GM18520 (cell line): ENCODE data around the gene ROR1.

ENCODE experiments used
- ATAC-seq: cut with Tn5 transposase; IDR thresholded peaks from one replicate; pipeline ENCODE4 v1.9.1; 2021; ENCODE audit not compliant: unreplicated experiment

Gene ROR1

DNA sequence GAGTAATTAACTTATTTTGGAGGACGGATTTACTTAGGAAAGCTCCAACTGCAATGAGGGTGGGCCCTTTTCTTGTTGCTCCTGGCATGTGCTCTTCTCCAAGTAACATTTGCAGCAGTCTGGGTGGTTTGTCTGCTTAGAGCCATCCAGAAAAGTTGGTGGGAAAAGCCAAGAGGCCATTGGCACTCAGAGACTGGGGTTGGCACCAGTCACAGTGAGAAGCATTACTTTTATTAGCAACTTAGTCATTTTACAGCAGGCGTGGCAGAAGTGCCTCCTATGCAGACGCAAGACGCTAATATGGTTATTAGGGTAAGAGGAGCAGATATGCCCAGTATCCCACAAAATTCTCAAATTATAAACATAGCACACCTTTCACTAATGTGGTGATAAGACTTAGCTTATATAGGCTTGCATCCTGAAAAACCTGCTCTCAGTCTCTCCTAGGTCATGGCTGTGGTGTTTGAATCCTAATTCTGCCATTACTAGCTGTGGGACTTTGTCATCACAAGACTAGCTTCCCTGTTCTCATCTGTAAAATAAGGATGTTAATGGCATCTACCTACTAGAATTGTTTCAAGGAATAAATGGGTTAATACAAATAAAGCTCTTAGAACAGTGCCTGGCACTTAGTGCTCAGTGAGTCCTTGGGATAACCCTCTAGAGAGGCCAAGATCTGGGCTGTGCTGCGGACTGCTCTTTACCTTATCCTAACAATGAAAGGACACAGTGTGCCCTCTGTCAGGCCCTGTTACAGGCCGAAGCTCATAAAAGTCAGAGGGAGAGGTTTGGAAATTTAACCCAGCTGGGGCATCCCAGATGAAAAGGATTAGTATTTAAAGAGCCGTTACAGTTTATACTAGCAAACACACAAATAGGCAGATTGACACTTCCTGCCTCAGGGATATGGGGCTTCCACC lies 154.6 kb downstream of the ROR1 start:
- ATAC-seq: no peak

DNA sequence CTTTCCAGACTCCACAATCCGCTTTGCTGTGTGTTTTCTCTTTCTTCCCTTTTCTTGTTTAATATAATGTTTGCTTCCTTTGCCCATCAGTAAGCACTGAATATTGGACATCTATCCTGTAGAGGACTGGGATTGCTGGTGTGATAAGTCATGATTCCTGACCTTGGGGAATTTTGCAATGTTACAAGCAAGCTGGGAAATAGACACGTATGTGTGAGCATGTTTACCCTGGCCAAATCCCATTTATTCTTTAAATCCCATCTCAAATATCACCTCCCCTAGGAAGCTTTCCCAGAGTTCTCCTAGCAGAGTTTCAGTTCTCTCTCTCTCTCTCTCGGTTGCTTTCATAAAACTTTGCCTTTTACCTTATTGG lies 155.3 kb downstream of the ROR1 start:
- no peak for ATAC-seq

DNA sequence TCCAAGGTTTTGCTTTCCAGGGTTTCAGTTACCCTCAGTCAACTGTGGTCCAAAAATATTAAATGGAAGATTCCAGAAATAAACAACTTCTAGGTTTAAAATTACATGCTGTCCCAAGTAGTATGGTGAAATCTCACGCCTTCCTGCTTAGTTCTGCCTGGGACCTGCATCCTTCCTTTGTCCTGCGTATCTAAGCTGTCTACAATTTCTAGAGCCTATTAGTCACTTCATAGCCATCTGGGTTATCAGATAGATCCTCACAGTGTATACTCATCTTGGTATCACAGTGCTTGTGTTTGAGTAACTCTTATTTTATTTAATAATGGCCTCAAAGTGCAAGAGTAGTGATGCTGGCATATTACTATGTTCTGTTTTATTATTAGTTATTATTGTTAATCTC lies 157.7 kb downstream of the ROR1 start:
- ATAC-seq: no peak

DNA sequence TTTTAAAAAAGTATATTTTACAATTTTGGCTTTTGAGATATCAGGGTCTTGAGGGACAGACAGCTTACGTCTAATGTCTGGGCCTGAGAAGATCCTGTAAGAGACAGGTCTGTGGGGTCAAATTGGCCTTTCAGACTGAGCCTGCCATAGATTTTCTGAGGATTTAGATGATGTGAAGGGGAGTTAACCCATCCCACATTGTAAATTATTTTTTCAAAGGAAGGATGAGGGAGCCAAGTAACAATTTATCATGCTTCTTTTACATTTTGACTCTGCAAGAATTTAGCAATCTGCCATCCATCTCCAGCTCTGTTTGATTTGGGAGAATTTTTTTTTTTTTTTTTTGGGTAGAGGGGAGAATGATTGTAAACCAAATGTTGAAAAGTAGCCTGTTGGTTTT lies 160.9 kb downstream of the ROR1 start:
- ATAC-seq: no peak

DNA sequence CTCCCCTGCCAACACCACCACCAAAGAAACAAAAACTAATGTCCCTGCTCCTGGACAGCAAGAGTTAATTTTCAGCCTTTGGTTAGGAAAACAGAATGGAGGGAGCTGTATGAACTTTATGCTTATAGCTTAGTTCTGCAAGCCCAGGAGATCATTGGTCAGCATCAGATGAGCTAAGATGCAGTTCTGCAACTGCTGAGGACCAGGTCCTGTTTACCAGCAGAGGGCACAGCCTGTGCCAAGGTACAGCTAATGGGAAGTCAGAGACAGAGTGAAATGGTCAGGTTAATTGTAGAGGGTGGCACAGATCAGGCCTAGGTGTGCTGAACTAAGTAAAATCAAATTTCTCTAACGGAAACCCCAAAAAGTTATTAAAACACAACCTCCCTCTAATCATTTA lies 161.3 kb downstream of the ROR1 start:
- no peak for ATAC-seq

DNA sequence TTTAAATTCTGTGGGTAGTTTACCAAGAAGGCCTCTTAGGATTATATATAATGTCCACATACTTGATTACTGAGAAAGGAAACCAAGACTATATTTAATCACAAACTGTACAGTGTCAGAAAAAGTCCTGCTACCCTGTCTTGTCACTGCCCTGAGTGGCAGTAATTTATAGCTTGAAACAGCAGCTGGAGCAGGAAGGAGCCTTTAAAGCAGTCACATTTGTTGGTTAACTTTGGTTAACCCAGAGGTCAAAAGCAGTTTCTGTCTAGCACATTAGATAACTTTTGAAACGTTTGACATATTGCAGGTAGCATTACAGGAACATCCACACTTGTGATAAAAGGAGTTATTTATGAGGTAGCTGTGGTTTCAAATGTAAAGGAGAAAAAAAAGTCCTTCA lies 161.7 kb downstream of the ROR1 start:
- no peak for ATAC-seq

DNA sequence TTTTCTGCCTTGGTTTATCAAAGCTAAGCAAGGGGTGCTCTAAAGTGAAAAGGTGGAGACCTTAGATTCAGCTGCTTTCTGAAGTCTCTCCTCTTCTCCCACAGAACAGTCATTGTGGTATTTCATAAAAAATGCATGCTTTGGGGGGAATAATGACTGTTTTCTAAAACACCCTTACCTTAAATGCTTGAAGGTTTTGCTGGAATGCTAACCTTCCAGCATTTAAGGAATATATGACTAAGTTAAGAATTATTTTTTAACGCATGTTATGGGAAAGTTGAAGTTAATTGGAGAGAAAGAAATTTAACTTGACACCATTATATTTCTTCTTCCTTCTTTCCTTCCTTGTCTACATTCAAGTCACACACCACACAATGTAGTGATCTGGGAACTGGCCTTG lies 162.5 kb downstream of the ROR1 start:
- ATAC-seq: no peak

DNA sequence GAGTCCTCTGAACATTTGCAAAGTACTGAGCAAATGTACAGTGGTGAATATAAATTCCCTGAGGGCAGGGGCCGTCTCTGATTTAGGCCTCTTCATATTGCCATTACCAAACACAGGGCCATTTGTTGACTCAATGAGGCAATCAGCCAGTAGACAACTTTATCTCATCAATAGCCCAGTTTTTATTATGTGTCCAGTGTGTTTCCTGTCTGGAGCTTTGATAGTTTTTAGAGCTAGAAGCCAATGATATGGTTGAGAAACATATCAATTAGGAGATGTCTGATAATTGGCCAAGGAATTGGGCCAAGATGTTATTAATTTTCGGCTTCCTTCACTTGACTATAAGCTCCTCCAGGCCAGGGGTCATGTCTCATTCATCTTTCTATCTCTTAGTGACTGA lies 163.0 kb downstream of the ROR1 start:
- ATAC-seq: no peak

DNA sequence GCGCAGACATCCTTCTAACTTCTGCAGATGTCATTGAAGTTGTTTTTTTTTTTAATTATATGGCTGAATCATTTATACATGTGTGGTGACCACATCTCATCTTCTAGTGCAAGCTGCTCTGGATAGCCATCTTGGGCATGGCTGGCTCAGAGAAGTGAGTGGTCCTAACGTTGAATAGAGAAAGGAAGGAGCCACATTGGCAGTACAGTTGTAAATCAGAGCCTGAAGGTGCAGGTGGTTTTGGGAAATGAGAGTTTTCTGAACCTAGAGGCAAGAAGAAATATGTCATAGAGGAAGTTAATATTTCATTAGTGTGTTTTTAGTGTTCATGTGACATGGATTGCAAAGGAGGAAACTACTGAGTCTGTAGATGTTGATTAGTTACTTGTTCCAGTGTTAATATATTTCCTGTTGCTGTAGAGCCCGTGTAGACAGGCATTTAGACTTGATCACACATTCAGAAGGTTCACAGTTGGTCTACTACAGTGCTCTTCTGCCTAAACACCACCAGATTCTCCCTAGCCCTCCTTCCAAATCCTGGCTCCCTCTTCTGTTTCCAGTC lies 163.7 kb downstream of the ROR1 start:
- no peak for ATAC-seq

DNA sequence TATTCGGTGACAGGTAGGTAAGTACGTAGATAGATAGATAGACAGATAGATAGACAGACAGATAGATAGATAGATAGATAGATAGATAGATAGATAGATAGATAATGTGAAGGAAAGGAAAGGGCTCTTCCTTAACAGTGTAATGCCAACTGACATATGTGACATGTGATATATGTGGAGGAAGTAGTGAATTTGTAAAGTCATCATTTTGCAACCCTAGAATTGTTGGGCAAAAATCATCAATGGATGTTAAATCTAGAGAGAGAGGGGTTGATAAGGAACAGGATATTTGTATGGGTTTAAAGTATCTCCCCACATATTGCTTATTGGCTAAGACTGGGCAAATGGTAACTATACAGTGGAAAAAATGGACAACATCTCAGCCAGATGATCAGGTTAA lies 166.6 kb downstream of the ROR1 start:
- ATAC-seq: no peak

DNA sequence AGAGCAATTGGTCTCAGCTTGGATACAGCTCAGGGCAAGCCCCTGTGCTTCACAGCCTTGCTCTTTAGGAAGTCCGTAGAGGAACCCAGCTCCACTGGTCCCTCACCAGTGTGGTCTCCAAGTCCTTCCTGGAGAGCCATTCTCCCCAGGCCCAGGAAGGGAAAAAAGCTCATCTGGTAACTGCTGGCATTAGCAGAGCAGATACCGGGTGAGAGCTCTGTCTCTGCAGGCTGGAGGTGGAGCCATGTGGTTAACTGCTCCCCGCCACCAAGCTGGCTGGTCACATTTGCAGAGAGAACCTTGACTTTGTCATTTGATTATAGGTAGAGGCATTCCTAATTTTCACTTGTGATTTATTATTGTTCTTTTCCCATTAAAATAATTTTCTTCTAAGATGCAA lies 169.6 kb downstream of the ROR1 start:
- ATAC-seq: no peak

DNA sequence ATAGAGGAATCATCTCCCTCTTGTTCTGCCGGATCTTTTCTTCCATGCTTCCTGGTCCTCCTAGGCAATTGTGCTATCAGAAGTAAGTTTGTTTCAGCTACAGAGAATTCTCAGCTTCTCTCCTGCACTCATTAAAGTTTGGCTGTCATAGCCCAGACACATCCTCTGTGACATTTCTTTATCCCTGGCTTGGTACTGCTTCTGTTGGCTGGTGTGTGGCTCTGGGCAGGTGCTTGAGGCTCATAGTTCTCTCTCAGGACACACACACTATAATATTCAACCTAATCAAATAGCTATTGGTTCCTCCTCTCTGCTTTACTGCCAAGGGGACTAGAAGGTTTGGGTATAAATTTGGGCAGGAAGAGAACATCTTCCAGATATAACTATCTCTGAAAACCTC lies 172.1 kb downstream of the ROR1 start:
- no peak for ATAC-seq

DNA sequence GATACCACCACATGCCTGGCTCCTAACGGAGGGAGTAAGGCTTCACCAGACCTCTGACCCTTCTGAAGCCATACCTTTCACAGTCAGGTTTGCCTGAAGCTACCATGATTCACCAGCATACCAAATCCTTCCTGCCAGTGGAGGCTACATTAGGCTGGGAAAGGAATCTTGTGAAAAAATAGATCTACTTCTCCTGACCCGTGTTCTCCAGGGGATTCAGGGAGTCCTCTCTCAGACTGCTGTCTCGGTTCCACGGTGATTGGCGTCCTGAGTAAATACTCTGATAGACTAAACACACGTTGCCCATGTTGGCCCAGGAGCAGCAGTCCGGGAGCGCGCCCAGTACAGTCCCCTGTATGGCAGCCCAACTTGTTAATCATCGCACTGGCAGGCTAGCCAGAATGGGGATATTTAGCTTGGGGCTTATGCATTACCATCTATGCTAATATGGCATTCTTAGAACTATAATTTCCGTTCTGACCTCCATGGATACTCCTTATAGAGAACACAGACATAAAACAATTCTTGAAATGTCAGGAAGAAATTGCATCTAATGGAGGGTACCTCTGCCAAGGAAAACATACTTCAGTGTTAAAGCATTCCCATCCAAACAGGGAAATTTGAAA lies 173.2 kb downstream of the ROR1 start:
- no peak for ATAC-seq

DNA sequence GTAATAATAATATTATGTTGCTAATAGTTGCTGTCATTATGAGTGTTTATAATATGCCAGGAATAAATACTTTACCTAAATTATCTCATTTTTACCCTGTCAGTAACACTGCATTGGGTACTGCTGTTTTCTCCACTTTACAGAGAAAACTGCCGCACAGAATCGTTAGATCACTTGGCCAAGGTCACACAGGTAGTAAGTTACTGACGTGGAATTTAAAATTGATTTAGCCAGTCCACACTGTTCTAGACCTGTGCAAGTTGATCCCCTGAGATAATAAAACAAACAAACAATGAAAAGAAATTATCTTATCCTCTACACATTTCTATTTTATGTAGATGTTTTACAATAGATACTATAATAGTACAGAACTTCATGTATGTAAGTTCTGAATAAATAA lies 174.1 kb downstream of the ROR1 start:
- no peak for ATAC-seq

DNA sequence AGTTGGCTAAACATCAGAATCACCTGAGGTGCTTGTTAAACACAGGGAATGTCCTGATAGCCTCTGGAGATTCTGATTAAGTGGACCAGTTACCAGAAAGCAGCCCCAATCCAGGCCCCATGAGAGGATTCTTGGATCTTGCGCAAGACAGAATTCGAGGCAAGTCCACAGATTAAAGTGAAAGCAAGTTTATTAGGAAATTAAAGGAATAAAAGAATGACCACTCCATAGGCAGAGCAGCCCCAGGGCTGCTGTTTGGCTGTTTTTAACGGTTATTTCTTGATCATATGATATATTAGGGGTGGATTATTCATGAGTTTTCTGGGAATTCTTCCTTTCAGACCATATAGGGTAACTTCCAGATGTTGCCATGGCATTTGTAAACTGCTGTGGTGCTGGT lies 176.2 kb downstream of the ROR1 start:
- no peak for ATAC-seq

DNA sequence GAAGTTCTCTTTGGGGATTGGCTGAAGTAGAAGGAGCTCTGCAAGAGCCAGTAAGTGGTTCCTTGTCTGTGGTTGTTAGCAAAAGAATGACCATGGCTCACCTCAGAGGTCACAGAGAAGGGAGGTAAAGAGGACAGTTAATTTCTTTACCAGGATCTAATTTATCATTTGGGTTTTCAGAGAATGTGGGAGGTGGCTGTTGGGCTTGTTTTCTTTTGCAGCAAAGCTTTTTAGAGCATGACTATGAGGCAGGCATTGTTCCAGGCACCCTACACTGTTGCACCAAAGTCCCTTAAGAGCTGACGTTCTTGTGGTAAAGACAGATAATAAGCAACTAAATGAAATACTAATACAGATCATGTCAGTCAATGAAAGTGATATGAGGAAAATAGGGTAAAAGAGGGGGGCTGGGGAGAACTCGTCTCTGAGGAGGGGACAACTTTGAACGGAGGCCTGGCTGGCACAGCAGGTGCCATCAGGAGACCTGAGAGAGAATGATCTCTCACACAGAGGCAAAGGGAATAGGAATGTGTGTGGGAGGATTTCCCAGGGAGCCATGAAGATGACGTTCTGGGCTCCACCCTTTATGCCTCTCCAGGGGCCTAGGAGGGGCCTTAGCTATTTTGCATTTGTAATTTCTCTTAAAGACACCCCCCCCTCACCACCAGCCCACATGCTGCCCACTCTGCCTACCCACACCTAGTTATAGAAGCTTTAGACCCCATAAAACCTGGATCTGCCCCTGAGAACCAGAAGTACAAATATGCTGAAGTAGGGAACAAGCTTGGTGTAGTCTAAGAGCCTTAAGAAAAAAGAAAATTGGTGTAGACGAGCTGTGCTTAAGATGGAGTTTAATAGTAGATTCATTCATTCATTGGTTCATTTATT lies 177.5 kb downstream of the ROR1 start:
- ATAC-seq: no peak

DNA sequence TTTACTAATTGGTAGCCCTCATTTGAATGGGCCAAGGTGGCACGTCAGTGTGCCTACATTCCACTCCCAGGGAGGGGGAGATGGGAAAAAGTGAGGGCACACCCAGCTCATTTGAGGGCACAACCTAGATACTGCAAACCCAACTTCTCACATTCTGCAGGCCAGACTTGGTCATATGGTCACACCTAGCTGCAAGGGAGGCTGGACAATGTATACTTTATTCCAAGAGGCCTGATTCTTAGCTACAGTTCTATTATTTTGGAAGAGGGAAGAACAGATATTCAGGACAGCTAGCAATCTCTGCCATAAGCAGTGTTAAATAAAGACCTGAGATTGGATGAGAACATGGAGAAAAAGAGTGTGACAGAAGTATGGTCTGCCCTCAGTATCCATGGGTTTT lies 180.4 kb downstream of the ROR1 start:
- no peak for ATAC-seq

DNA sequence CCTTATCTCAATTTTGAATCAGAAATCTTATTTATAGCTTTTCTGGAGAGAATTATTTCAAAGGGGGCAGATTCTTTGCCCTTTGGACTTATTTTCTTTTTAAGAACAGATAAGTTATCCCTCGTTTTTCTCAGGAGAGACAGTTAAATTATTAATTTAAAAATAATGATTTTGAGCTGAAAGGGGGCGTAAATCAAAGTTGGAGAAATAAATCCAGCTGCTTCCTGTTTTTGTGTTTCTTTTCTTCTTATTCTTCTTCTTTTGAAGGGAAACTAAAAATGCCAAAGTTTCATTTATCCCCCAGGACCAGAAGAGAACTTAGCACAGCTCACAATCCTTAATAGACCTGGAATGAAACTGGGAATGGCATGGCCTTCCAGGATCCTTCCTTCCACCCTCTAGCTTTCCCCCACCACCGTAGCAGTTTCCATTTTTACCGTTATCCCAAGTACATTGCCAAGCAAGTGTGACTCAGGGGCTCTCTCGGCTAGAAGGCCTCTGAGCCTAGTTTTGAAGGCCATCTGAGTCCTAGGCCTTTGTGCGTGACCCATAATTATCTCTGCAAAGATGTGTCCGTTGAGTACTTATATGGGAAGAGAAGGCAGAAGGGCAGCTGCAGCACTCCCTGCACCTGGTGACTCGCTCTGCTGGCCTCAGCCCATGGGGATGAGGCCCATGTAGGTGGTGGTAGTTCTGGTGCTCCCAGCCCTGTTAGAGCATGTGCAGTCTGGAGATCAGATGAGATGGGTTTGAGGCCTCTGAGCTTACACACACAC lies 181.7 kb downstream of the ROR1 start:
- no peak for ATAC-seq

DNA sequence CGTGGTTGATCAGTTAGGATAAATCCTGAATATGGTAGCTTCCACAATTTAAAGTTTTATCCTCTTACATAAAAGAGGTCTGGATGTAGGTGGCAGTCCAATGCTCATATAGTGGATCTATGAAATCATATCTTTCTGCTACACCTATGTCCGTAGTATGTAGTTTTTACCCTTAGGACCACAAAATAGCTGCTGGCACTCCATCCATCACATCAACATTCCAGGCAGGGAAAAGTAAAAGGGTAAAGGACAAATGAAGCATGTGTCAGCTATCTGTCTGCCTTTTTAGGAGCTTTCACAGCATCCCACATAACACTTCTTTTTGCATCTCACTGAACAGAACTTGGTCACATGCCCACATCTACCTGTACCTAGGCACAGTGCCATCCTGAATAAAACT lies 184.7 kb downstream of the ROR1 start:
- ATAC-seq: no peak

DNA sequence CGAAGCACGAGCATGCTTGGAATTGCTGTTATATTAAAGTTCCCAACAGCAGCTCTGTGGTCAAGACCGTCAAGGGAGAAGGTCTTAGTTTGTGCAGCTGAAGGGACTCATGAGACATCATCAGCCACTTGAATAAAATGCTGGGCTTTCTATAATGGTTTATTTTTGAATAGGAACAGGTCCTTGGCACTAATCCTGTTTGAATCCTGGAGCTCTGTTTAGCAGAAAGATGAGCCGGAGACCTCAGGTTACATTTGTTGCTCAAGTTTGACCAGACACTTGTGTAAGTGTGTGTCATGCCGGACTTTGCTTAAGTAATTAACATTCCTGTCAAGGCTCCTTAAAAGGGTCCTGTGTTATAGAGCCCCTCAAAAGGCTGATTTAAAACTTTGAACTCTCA lies 186.5 kb downstream of the ROR1 start:
- no peak for ATAC-seq

DNA sequence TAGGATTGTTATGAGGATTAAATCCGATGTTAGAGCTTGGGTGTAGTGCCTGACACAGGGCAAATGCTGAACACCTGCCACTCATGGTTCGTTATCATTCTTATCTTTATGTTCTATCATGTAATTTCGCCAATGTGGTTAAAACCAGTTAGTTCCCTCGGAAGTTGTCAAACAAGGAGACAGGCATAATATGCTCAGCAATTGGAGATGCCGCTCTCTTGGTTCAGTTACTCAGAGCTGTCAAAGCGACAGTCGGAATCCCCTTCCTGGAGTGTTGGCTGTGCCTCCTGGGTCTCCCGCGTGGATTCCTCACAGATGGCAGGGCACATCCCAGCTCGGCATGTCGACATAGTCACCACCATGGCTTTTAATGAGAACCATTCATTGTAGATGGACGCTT lies 192.2 kb downstream of the ROR1 start:
- ATAC-seq: no peak
